Cardiac muscle cell (in vitro differentiated cells and primary cell): ENCODE data around the gene FUBP1. TPM values are rescaled to one million over a fixed set of nuclear protein-coding genes. Genes with fewer than 3 reads are reported as not detected.

Experiments used
- DNase-seq, 2 donors: peaks; one replicate each; pipeline versions ENCODE4 v3.0.0 to v3.0.0-alpha.2; 2010 to 2017; ENCODE audit warnings: low read depth in 1 of 2, low spot score in 1 of 2
- H3K27ac ChIP-seq: fragments of 200-600 bp; sonication (generic); 2 replicates; pipeline ENCODE4 v1.5.1; 2016
- H3K27me3 ChIP-seq: fragments of 200-600 bp; sonication (generic); 2 replicates; pipeline ENCODE4 v1.6.0; 2016; ENCODE audit warnings: control low read depth
- H3K36me3 ChIP-seq: fragments of 200-600 bp; sonication (generic); 2 replicates; pipeline ENCODE4 v1.5.1; 2016; ENCODE audit warnings: control low read depth
- H3K4me1 ChIP-seq: fragments of 200-600 bp; sonication (generic); 2 replicates; pipeline ENCODE4 v1.8.1; 2017; ENCODE audit warnings: low read depth, mild to moderate bottlenecking, mixed run types
- H3K4me3 ChIP-seq: fragments of 200-600 bp; sonication (generic); 2 replicates; pipeline ENCODE4 v1.5.1; 2016; ENCODE audit warnings: mild to moderate bottlenecking
- H3K9me3 ChIP-seq: fragments of 200-600 bp; sonication (generic); 2 replicates; pipeline ENCODE4 v1.5.1; 2017; ENCODE audit warnings: low read depth, mild to moderate bottlenecking, control low read depth
- CTCF ChIP-seq: IDR thresholded peaks from 2 replicates; pipeline ENCODE4 v1.5.1; 2012; ENCODE audit warnings: low read depth, mild to moderate bottlenecking, low read length
- polyA plus RNA-seq: library from polyadenylated mRNA; unstranded; fragments of >200 nt; fragmentation: Nextera tagmentation; extraction: Ambion mirVana; gene quantifications from 2 replicates; pipeline ENCODE4 v1.2.1, GENCODE V29; 2016
- total RNA-seq: library from RNA; depleted of rRNA; stranded (reverse); fragments of >200 nt; gene quantifications from 2 replicates; pipeline ENCODE4 v1.2.3, GENCODE V29; 2016

The FUBP1 gene
- total and polyA plus RNA-seq, 2 experiments from 2014 or later = 86.3 to 174 TPM

- Histone ChIP-seq H3K36me3 (peaks cover 71% of the 10 kb centered on the region), H3K27ac (peak overlapping the region; percentile 76), H3K4me3 (no peak overlapping the region), H3K27me3 (no peaks in the 10 kb centered on the region), H3K9me3 (no peaks in the 10 kb centered on the region), H3K4me1 (no peaks in the 10 kb centered on the region)
- no peak for TF ChIP-seq CTCF
- DNase-seq = no peak
Observed at GRCh38 chr1:77942400-77943140, 36.3 kb downstream of the FUBP1 start.

- DNase-seq = no peak
- H3K27ac ChIP-seq = peak overlapping the region; percentile 76
- H3K9me3 ChIP-seq = no peaks in the 10 kb centered on the region
- H3K4me1 ChIP-seq = no peaks in the 10 kb centered on the region
- H3K36me3 ChIP-seq = peaks cover 68% of the 10 kb centered on the region
- H3K27me3 ChIP-seq = no peaks in the 10 kb centered on the region
- no peak overlapping the region for H3K4me3 ChIP-seq
- no peak for TF ChIP-seq CTCF
Observed at GRCh38 chr1:77940921-77941570, 37.8 kb downstream of the FUBP1 start.

GRCh38 chr1:77938651-77939050 lies 40.2 kb downstream of the FUBP1 start:
- H3K4me3 ChIP-seq = no peak overlapping the region
- H3K9me3 ChIP-seq = no peaks in the 10 kb centered on the region
- DNase-seq = no peak
- H3K36me3 ChIP-seq = peaks cover 67% of the 10 kb centered on the region
- TF ChIP-seq CTCF = no peak
- H3K4me1 ChIP-seq = no peaks in the 10 kb centered on the region
- H3K27ac ChIP-seq = peak overlapping the region; percentile 76
- H3K27me3 ChIP-seq = no peaks in the 10 kb centered on the region

- Histone ChIP-seq H3K4me3 (no peak overlapping the region), H3K36me3 (peaks cover 90% of the 10 kb centered on the region), H3K9me3 (no peaks in the 10 kb centered on the region), H3K4me1 (no peaks in the 10 kb centered on the region), H3K27ac (no peak overlapping the region), H3K27me3 (no peaks in the 10 kb centered on the region)
- no peak for TF ChIP-seq CTCF
- DNase-seq = no peak
Observed at GRCh38 chr1:77929806-77930205, 49.1 kb downstream of the FUBP1 start.

- H3K4me1 ChIP-seq = no peaks in the 10 kb centered on the region
- H3K9me3 ChIP-seq = no peaks in the 10 kb centered on the region
- peak overlapping the region; percentile 38 for H3K27ac ChIP-seq
- no peak overlapping the region for H3K4me3 ChIP-seq
- TF ChIP-seq CTCF = no peak
- no peaks in the 10 kb centered on the region for H3K27me3 ChIP-seq
- peaks cover 74% of the 10 kb centered on the region for H3K36me3 ChIP-seq
- DNase-seq = no peak
Observed at GRCh38 chr1:77927414-77927813, 51.5 kb downstream of the FUBP1 start.
